GM13977 (cell line): ENCODE measurements around the gene PACSIN2.
"Not testable (repeated sequence)": the region's sequence is repeated elsewhere in the genome, so short reads cannot be mapped to it uniquely, and the experiment has no call there.

Experiments used
- DNase-seq: peaks from one replicate; pipeline ENCODE4 v3.0.0; 2012; ENCODE audit warnings: low spot score
- in situ Hi-C: fragments of 300-500 bp; cut with MboI; formaldehyde crosslinking; loops from one replicate; pipeline ENCODE4 v1.12.0; 2022; ENCODE audit warnings: low sequenced_read_pairs, low pct_unique_long_range_greater_than_20kb, mixed read lengths, inconsistent platforms; ENCODE audit not compliant: unreplicated experiment
- TF ChIP-seq, protein P1 (sequence below): IDR thresholded peaks from 2 replicates; pipeline ENCODE4 v1.5.1; 2012; ENCODE audit warnings: mild to moderate bottlenecking, control low read depth; ENCODE audit not compliant: insufficient read depth; ENCODE audit errors: extremely low read depth, missing control alignments

Gene PACSIN2

DNA sequence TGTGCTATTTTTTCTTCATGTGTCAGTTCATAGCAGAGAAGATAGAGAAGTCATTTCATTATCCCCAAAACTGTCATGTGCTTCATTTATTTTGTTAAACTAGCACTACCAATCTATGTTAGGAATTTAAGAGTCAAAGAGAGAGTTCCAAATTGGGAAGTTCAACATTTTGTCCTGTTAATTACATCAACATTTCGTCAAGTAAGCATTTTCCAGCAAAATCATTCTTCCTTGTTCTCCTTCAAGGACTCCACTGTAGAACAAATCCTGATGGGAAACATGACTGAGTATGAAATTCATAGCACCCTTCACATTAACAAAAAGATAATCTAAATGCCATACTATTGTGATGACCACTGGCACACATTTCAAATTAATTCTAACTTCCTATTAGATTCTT lies 59.1 kb downstream of the PACSIN2 start:
- in situ Hi-C loops, result no loop called here
- DNase-seq, result no peak

DNA sequence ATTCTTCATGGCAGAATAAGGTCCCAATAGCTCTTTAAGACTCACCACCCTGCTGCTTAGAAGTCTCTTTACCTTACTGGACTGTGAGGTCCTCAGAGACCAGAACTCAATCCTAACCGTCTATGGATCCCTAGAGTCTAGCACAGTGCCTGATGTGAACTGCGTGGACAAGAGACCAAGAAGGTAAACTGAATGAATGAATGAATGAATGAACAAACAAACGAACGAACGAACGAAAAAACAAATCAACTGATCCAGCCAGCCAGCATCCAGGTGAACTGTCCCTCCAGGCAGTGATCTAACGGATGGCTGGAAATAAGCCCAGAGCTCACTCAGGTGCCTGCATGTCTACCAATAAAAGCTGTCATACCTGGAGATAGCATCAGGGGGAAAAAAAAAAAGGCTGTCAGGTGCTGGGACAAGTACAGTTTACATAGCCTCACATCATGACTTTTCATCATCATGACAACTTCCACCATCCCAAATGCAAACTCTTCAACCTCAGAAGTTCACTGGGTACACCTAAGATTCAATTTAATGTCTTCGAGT lies 59.8 kb downstream of the PACSIN2 start:
- TF ChIP-seq, protein P1, sequence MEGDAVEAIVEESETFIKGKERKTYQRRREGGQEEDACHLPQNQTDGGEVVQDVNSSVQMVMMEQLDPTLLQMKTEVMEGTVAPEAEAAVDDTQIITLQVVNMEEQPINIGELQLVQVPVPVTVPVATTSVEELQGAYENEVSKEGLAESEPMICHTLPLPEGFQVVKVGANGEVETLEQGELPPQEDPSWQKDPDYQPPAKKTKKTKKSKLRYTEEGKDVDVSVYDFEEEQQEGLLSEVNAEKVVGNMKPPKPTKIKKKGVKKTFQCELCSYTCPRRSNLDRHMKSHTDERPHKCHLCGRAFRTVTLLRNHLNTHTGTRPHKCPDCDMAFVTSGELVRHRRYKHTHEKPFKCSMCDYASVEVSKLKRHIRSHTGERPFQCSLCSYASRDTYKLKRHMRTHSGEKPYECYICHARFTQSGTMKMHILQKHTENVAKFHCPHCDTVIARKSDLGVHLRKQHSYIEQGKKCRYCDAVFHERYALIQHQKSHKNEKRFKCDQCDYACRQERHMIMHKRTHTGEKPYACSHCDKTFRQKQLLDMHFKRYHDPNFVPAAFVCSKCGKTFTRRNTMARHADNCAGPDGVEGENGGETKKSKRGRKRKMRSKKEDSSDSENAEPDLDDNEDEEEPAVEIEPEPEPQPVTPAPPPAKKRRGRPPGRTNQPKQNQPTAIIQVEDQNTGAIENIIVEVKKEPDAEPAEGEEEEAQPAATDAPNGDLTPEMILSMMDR, result no peak
- in situ Hi-C loops, result no loop called here
- DNase-seq, result no peak

More for the DNA sequence above, 59.1 kb downstream of the PACSIN2 start:
- TF ChIP-seq, protein P1, result no peak

DNA sequence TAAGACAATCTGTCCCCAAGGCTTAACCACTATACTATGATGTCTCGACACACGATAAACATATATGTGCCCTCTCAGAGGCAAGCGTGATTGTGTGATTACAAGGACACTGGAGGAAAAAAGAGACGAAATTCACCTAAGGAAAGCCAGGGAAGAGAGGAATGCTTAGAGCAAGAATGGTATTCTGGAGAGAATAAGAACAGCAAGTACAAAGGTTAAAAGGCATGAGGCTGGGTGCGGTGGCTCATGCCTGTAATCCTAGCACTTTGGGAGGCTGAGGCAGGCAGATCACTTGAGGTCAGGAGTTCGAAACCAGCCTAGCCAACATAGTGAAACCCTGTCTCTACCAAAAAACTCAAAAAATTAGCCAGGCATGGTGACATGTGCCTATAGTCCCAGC lies 61.2 kb downstream of the PACSIN2 start:
- in situ Hi-C loops, DNase-seq: not testable (repeated sequence)

DNA sequence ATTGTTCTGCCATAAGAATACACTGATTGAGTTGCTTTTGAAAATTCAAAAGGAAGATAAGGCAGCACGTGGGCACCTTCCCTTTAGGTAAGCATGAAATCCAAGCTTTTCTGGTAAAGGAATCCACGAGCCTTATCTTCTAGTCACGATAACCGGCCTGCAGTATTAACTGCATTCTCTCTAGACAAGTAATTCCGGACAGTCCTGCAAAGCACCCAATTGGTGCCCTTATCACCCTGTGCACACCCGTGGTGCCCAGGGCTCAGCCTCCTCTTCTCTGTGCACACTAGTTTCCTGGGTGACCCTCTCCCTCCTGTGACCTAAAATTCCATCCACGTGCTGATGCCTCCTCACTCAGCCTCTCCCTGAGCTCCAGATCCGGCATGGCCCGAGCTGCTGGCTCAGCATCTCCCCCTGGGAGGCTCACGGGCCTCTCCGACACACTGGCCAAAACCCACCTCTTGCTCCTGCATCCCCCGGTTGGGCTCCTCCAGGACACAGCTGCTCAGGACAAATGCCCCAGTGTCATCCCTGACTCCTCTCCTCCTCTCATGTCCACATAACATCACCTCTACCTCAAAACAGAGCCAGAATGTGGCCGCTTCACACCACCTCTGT lies 63.7 kb downstream of the PACSIN2 start:
- in situ Hi-C loops, result no loop called here
- no peak for DNase-seq
- TF ChIP-seq, protein P1, result no peak

DNA sequence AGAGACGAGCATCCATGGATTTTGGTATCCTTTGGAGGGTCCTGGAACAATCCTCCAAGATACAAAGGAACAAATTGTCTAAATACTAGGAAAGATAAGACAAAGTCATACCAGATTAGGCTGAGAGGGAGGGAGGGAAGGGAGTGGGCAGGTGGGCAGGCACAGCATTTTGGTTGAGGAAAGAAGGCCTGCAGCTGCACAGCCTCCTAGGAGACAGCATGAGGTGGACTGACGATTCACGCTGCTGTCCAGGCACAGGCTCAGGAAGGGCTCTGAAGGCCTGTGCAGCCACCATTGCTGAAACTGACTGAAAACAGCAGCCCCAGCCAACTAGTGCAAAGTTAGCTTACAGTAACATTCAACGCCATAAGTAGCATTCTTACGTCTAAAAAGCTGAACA lies 64.7 kb downstream of the PACSIN2 start:
- DNase-seq, result no peak
- in situ Hi-C loops, result no loop called here
- TF ChIP-seq, protein P1, result no peak

DNA sequence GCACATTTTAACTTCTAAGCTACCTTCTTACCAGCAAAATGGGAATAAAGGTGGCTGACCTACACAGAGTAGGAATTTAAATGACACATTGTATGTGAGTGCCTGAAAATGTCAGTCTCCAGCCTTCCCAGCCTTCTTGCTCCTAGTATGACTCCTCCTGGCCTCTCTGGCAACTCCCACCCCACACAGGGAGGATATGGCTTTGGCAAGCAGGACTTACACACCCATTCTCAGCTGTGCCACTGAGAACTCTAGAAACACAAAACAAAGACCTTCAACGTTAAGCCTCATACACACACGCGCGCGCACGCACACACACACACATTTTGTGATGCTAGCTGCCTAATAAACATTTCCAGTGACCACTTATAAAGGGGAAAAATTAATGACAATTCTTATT lies 65.8 kb downstream of the PACSIN2 start:
- no peak for DNase-seq
- TF ChIP-seq, protein P1, result no peak
- in situ Hi-C loops, result no loop called here

DNA sequence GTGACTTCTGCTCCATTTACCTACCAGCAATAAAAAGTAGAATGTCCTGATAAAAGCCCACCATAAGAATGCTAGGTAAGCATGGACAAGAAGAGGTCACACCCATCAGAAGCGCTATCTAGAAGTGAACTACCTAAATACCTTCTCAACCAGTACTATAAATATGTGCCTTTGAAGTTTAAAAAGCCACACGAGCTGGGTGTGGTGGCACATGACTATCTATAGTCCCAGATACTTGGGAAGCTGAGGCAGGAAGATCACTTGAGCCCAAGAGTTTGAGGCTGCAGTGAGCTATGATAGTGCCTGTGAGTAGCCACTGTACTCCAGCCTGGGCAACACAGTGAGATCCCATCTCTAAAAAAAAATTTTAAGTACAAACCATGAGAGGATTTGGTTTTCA lies 66.7 kb downstream of the PACSIN2 start:
- TF ChIP-seq, protein P1, result no peak
- in situ Hi-C loops, result no loop called here
- no peak for DNase-seq
